H1 (cell line): ENCODE measurements around the gene PEPD. TPM values are rescaled to one million over a fixed set of nuclear protein-coding genes. Genes with fewer than 3 reads are reported as not detected.
"Not testable (repeated sequence)": the region's sequence is repeated elsewhere in the genome, so short reads cannot be mapped to it uniquely, and the experiment has no call there.

Experiments used
- CTCF ChIA-PET: fragments of 300-600 bp; sonication (Branson Sonifier 250); formaldehyde crosslinking; loops from one replicate; lab custom pipeline; 2021; ENCODE audit not compliant: partially characterized antibody; lab: Charles Lee
- POLR2A ChIA-PET: fragments of 300-600 bp; sonication (Branson Sonifier 250); formaldehyde crosslinking; loops from one replicate; lab custom pipeline; 2021; ENCODE audit warnings: inconsistent platforms; ENCODE audit not compliant: partially characterized antibody; lab: Charles Lee
- DNase-seq, 2 experiments: peaks; one replicate each; pipeline versions ENCODE4 v3.0.0 to v3.0.0-alpha.2; 2010 to 2022; ENCODE audit warnings: low spot score in 2 of 2, low read depth in 1 of 2, mixed read lengths in 1 of 2
- FAIRE-seq: peaks from 2 replicates; lab custom pipeline; 2011; peaks lifted over from hg19 to GRCh38; lab: Jason Lieb, UNC
- H2AFZ ChIP-seq: 2 replicates; pipeline ENCODE4 v1.8.1; 2012; ENCODE audit warnings: low read length, inconsistent platforms
- H2AK5ac ChIP-seq: 2 replicates; pipeline ENCODE4 v1.6.1; 2013; ENCODE audit warnings: low read depth, low read length
- H2BK120ac ChIP-seq: replicated peaks from 2 replicates; pipeline ENCODE3; 2013; ENCODE audit warnings: low read depth, low read length, inconsistent platforms
- H2BK12ac ChIP-seq: 2 replicates; pipeline ENCODE4 v1.6.1; 2013; ENCODE audit warnings: low read depth, low read length
- H2BK15ac ChIP-seq: 2 replicates; pipeline ENCODE4 v1.6.1; 2013; ENCODE audit warnings: low read length
- H2BK20ac ChIP-seq: 2 replicates; pipeline ENCODE4 v1.6.1; 2013; ENCODE audit warnings: low read length
- H2BK5ac ChIP-seq: 2 replicates; pipeline ENCODE4 v1.6.1; 2013; ENCODE audit warnings: low read depth, low read length
- H3K14ac ChIP-seq: 2 replicates; pipeline ENCODE4 v1.6.1; 2013; ENCODE audit warnings: inconsistent platforms; ENCODE audit not compliant: insufficient read length
- H3K18ac ChIP-seq: 2 replicates; pipeline ENCODE4 v1.6.1; 2013; ENCODE audit warnings: low read length; ENCODE audit errors: extremely low read depth
- H3K23ac ChIP-seq: 2 replicates; pipeline ENCODE4 v1.6.1; 2013; ENCODE audit warnings: inconsistent platforms; ENCODE audit not compliant: insufficient read length
- H3K23me2 ChIP-seq: 2 replicates; pipeline ENCODE4 v1.6.1; 2013; ENCODE audit warnings: low read depth, low read length
- H3K27ac ChIP-seq: 2 replicates; pipeline ENCODE4 v1.6.1; 2011; ENCODE audit warnings: low read depth, low read length, inconsistent platforms
- H3K27me3 ChIP-seq, 4 experiments: replicated peaks in 1 of 4; 1 replicate in 1 of 4; 2 replicates in 3 of 4; pipeline versions ENCODE4 v1.6.1 to v1.8.1; 2011 to 2013; ENCODE audit warnings: low read length in 3 of 4, mild to moderate bottlenecking in 3 of 4, inconsistent platforms in 2 of 4, mixed read lengths in 2 of 4, moderate library complexity in 1 of 4; ENCODE audit not compliant: control insufficient read depth in 3 of 4, insufficient read depth in 3 of 4; ENCODE audit errors: extremely low read depth in 1 of 4
- H3K36me3 ChIP-seq, 4 experiments: 2 replicates each; pipeline versions ENCODE4 v1.6.1 to v1.8.1; 2011 to 2013; ENCODE audit warnings: mild to moderate bottlenecking in 4 of 4, low read length in 3 of 4, moderate library complexity in 2 of 4, control low read depth in 1 of 4, inconsistent platforms in 1 of 4; ENCODE audit not compliant: insufficient read depth in 4 of 4, control insufficient read depth in 2 of 4
- H3K4ac ChIP-seq: replicated peaks from 2 replicates; pipeline ENCODE3; 2013; ENCODE audit warnings: low read length, low read depth, mixed read lengths, inconsistent platforms; ENCODE audit not compliant: insufficient read length
- H3K4me1 ChIP-seq, 4 experiments: replicated peaks in 1 of 4; 1 replicate in 1 of 4; 2 replicates in 3 of 4; pipeline versions ENCODE4 v1.6.1 to v1.8.1; 2011 to 2013; ENCODE audit warnings: low read length in 3 of 4, inconsistent platforms in 2 of 4, mixed read lengths in 1 of 4; ENCODE audit not compliant: insufficient read depth in 4 of 4, control insufficient read depth in 3 of 4
- H3K4me2 ChIP-seq, 2 experiments: 2 replicates each; pipeline versions ENCODE4 v1.6.1 to v1.8.1; 2011 to 2013; ENCODE audit warnings: low read depth in 2 of 2, low read length in 2 of 2, control low read depth in 1 of 2, inconsistent platforms in 1 of 2, mild to moderate bottlenecking in 1 of 2; ENCODE audit not compliant: insufficient read depth in 1 of 2
- H3K4me3 ChIP-seq, 4 experiments: fragments of 200-600, 300-600 bp in 1 of 4; sonication (generic), shearing (Covaris generic), sonication (Bioruptor Twin) in 1 of 4; 2 replicates each; pipeline versions ENCODE4 v1.5.1 to v1.8.1; 2011 to 2016; ENCODE audit warnings: low read length in 4 of 4, low read depth in 3 of 4, control low read depth in 2 of 4, inconsistent platforms in 2 of 4, mild to moderate bottlenecking in 2 of 4, mixed read lengths in 1 of 4, moderate library complexity in 1 of 4; ENCODE audit not compliant: insufficient read depth in 2 of 4; ENCODE audit errors: extremely low read depth in 1 of 4
- H3K56ac ChIP-seq: replicated peaks from 2 replicates; pipeline ENCODE3; 2013; ENCODE audit warnings: low read depth, mild to moderate bottlenecking, mixed read lengths, low read length, inconsistent platforms; ENCODE audit not compliant: insufficient read length
- H3K79me1 ChIP-seq: 2 replicates; pipeline ENCODE4 v1.6.1; 2013; ENCODE audit warnings: low read depth, low read length, control low read depth
- H3K79me2 ChIP-seq, 2 experiments: 2 replicates each; pipeline versions ENCODE4 v1.6.1 to v1.8.1; 2012 to 2013; ENCODE audit warnings: low read length in 2 of 2, mild to moderate bottlenecking in 2 of 2, inconsistent platforms in 1 of 2; ENCODE audit not compliant: insufficient read depth in 2 of 2, control insufficient read depth in 1 of 2
- H3K9ac ChIP-seq, 4 experiments: replicated peaks in 1 of 4; 1 replicate in 1 of 4; 2 replicates in 3 of 4; pipeline versions ENCODE4 v1.6.1 to v1.8.1; 2011 to 2013; ENCODE audit warnings: low read depth in 3 of 4, low read length in 3 of 4, control low read depth in 2 of 4, mild to moderate bottlenecking in 2 of 4, moderate library complexity in 2 of 4, inconsistent platforms in 1 of 4; ENCODE audit errors: extremely low read depth in 1 of 4
- H3K9me3 ChIP-seq, 2 experiments: 2 replicates each; pipeline versions ENCODE4 v1.6.1 to v1.8.1; 2012 to 2013; ENCODE audit warnings: mild to moderate bottlenecking in 2 of 2, moderate library complexity in 2 of 2, control low read depth in 1 of 2, inconsistent platforms in 1 of 2, low read depth in 1 of 2, low read length in 1 of 2, mixed read lengths in 1 of 2; ENCODE audit not compliant: insufficient read depth in 2 of 2
- H4K20me1 ChIP-seq, 2 experiments: replicated peaks in 1 of 2; 2 replicates each; pipeline versions ENCODE3 to v1.8.1; 2011 to 2013; ENCODE audit warnings: inconsistent platforms in 2 of 2, low read length in 2 of 2, mild to moderate bottlenecking in 1 of 2; ENCODE audit not compliant: insufficient read depth in 2 of 2, control insufficient read depth in 1 of 2
- H4K5ac ChIP-seq: 2 replicates; pipeline ENCODE4 v1.6.1; 2013; ENCODE audit warnings: low read length, low read depth, mixed read lengths, inconsistent platforms; ENCODE audit not compliant: insufficient read length
- H4K8ac ChIP-seq: 2 replicates; pipeline ENCODE4 v1.8.0; 2013; ENCODE audit warnings: mild to moderate bottlenecking, moderate library complexity, low read length, inconsistent platforms; ENCODE audit not compliant: insufficient read depth; ENCODE audit errors: extremely low read depth
- H4K91ac ChIP-seq: replicated peaks from 2 replicates; pipeline ENCODE3; 2013; ENCODE audit warnings: low read length, mixed read lengths, inconsistent platforms; ENCODE audit not compliant: insufficient read length
- RBBP5 ChIP-seq: IDR thresholded peaks from 2 replicates; pipeline ENCODE4 v1.7.1; 2012; ENCODE audit warnings: low read depth, mild to moderate bottlenecking, inconsistent platforms, low read length, moderate library complexity, borderline replicate concordance
- RXRA ChIP-seq: IDR thresholded peaks from 2 replicates; pipeline ENCODE4 v1.6.1; 2011; ENCODE audit warnings: low read depth, mild to moderate bottlenecking, low read length, moderate library complexity; ENCODE audit not compliant: insufficient read depth
- TEAD4 ChIP-seq: IDR thresholded peaks from 2 replicates; pipeline ENCODE4 v1.6.1; 2012; ENCODE audit warnings: low read depth, low read length, inconsistent platforms, mixed read lengths
- WGBS, 2 experiments: shearing (Covaris generic) in 1 of 2; methylation state at CpG; one replicate each; pipeline versions ENCODE4 v1.1.6 to v1.1.7; 2013 to 2015; ENCODE audit warnings: low lambda C conversion rate in 2 of 2, mixed read lengths in 2 of 2, inconsistent platforms in 1 of 2, low coverage in 1 of 2, missing lambda C conversion rate in 1 of 2; ENCODE audit not compliant: insufficient replicate concordance in 2 of 2, insufficient coverage in 1 of 2, insufficient read length in 1 of 2; ENCODE audit errors: extremely low coverage in 1 of 2, missing lambda C conversion rate in 1 of 2; 5-methylcytosine and 5-hydroxymethylcytosine counted together
- polyA plus RNA-seq, 7 experiments: library from polyadenylated mRNA; depleted of rRNA in 3 of 7; stranded (reverse) in 5 of 7; unstranded in 2 of 7; fragments of >200 nt in 5 of 7; fragments of 200-250 nt in 2 of 7; gene quantifications; 1 replicate in 5 of 7; 2 replicates in 1 of 7; 4 replicates in 1 of 7; pipeline versions ENCODE4 v1.2.1 to v1.2.3, GENCODE V29; 2011 to 2013; ENCODE audit warnings: missing spikeins in 2 of 7, mixed read lengths in 2 of 7
- total RNA-seq: library from RNA; stranded (reverse); fragmentation: NEBNext Ultra II Directional; extraction: Animal tissue kit (Norgen Biotek cat#: 25700); gene quantifications from 2 replicates; pipeline ENCODE4 v1.2.1, GENCODE V29; 2021

PEPD gene
- total and polyA plus RNA-seq, 2 of the 8 experiments (the other 6 are each of a cell fraction or from before 2014, with no cell fraction given), result 84.1 to 178 TPM

GRCh38 chr19:33492090-33492489 is 29.5 kb downstream of the PEPD start (continued):
- TF ChIP-seq TEAD4 (no peak), RXRA (no peak), RBBP5 (no peak)

- H3K4me1 ChIP-seq, H4K91ac ChIP-seq, POLR2A ChIA-PET, DNase-seq, H2AK5ac ChIP-seq, H3K4me2 ChIP-seq, H2BK12ac ChIP-seq, H3K9me3 ChIP-seq, H3K36me3 ChIP-seq, H4K20me1 ChIP-seq, H2BK15ac ChIP-seq, H3K9ac ChIP-seq, FAIRE-seq, H3K14ac ChIP-seq, CTCF ChIA-PET, H2BK5ac ChIP-seq, H4K5ac ChIP-seq, H2AFZ ChIP-seq, H3K56ac ChIP-seq, H3K79me1 ChIP-seq, H3K4ac ChIP-seq, H3K23ac ChIP-seq, H3K27me3 ChIP-seq, H3K4me3 ChIP-seq, H3K23me2 ChIP-seq, H2BK120ac ChIP-seq, H2BK20ac ChIP-seq, H3K79me2 ChIP-seq, H3K18ac ChIP-seq, H3K27ac ChIP-seq: not testable (repeated sequence)
- WGBS, 2 experiments, result 91% methylated on average over 8 of the region's 8 CpGs; no CpG with 5 or more reads in 1 of the 2 experiments
- peak overlapping the region; percentile 51; the same call in 1 of the 2 replicates for H4K8ac ChIP-seq
Measured at GRCh38 chr19:33490596-33490995, 31.0 kb downstream of the PEPD start.
